Neural cell (in vitro differentiated cells): ENCODE data around the gene ASCC3. TPM values are rescaled to one million over a fixed set of nuclear protein-coding genes. Genes with fewer than 3 reads are reported as not detected.

ENCODE experiments used
- H2AFZ ChIP-seq: fragments of 200-600, 300-800 bp; sonication (generic), shearing (Covaris generic); 2 replicates; pipeline ENCODE4 v1.6.0; 2014; ENCODE audit warnings: low read depth, mild to moderate bottlenecking, antibody characterized with exemption, low read length, moderate library complexity
- H3F3A ChIP-seq: fragments of 200-600 bp; shearing (Covaris generic); 2 replicates; pipeline ENCODE4 v1.6.1; 2016; ENCODE audit warnings: mild to moderate bottlenecking, moderate library complexity, mixed read lengths, antibody characterized with exemption, low read length; ENCODE audit not compliant: insufficient read depth, poor library complexity, severe bottlenecking
- H3K27ac ChIP-seq: fragments of 200-600, 300-800 bp; sonication (generic), shearing (Covaris generic); 2 replicates; pipeline ENCODE4 v1.5.1; 2014; ENCODE audit warnings: mild to moderate bottlenecking, low read length, moderate library complexity
- H3K27me3 ChIP-seq: fragments of 300-800, 200-600 bp; sonication (generic), shearing (Covaris generic); 2 replicates; pipeline ENCODE4 v1.6.0; 2014; ENCODE audit warnings: mild to moderate bottlenecking, low read depth, low read length, moderate library complexity; ENCODE audit not compliant: insufficient read depth
- H3K36me3 ChIP-seq: fragments of 300-800, 200-600 bp; sonication (generic), shearing (Covaris generic); 2 replicates; pipeline ENCODE4 v1.5.1; 2014; ENCODE audit warnings: mild to moderate bottlenecking, antibody characterized with exemption, low read length, moderate library complexity; ENCODE audit not compliant: insufficient read depth
- H3K4me2 ChIP-seq: fragments of 300-800, 200-600 bp; sonication (generic), shearing (Covaris generic); 2 replicates; pipeline ENCODE4 v1.6.0; 2014; ENCODE audit warnings: mild to moderate bottlenecking, low read length
- H3K4me3 ChIP-seq: fragments of 300-800, 200-600 bp; sonication (generic), shearing (Covaris generic); 2 replicates; pipeline ENCODE4 v1.5.1; 2014; ENCODE audit warnings: mild to moderate bottlenecking, low read length, moderate library complexity
- H3K79me2 ChIP-seq: fragments of 200-600 bp; shearing (Covaris generic); replicated peaks from 2 replicates; pipeline ENCODE4 v1.6.0; 2014; ENCODE audit warnings: mild to moderate bottlenecking, low read length, moderate library complexity; ENCODE audit not compliant: insufficient read depth
- H3K9ac ChIP-seq: fragments of 300-800, 200-600 bp; sonication (generic), shearing (Covaris generic); 2 replicates; pipeline ENCODE4 v1.6.1; 2016; ENCODE audit warnings: mild to moderate bottlenecking, low read length, mixed read lengths
- H3K9me2 ChIP-seq: fragments of 200-600 bp; shearing (Covaris generic); 2 replicates; pipeline ENCODE4 v1.6.1; 2016; ENCODE audit warnings: mild to moderate bottlenecking, low read length, mixed read lengths; ENCODE audit not compliant: insufficient read depth
- H3K9me3 ChIP-seq: fragments of 200-600, 300-800 bp; sonication (generic), shearing (Covaris generic); 2 replicates; pipeline ENCODE4 v1.6.1; 2016; ENCODE audit warnings: mild to moderate bottlenecking, mixed run types, low read length, moderate library complexity, mixed read lengths
- H4K20me1 ChIP-seq: fragments of 200-600 bp; shearing (Covaris generic); 2 replicates; pipeline ENCODE4 v1.6.1; 2016; ENCODE audit warnings: mild to moderate bottlenecking, mixed run types; ENCODE audit not compliant: insufficient read depth
- CTCF ChIP-seq: fragments of 450-650 bp; IDR thresholded peaks from 2 replicates; pipeline ENCODE4 v1.5.1; 2014; ENCODE audit warnings: antibody characterized with exemption, mild to moderate bottlenecking, moderate library complexity; ENCODE audit not compliant: poor library complexity, severe bottlenecking
- EP300 ChIP-seq: fragments of 450-650 bp; conservative IDR thresholded peaks from 2 replicates; pipeline ENCODE4 v1.6.1; 2014; ENCODE audit warnings: antibody characterized with exemption, mild to moderate bottlenecking, moderate library complexity; ENCODE audit not compliant: poor library complexity, severe bottlenecking
- EZH2 ChIP-seq: fragments of 200-600, 300-800 bp; shearing (Covaris generic), sonication (generic); IDR thresholded peaks from 2 replicates; pipeline ENCODE4 v1.6.1; 2014; ENCODE audit warnings: antibody characterized with exemption, low read length, borderline replicate concordance, mild to moderate bottlenecking; ENCODE audit not compliant: insufficient read depth, poor library complexity, severe bottlenecking
- MXI1 ChIP-seq: fragments of 450-650 bp; conservative IDR thresholded peaks from 2 replicates; pipeline ENCODE4 v1.6.1; 2014; ENCODE audit warnings: antibody characterized with exemption, mild to moderate bottlenecking; ENCODE audit not compliant: poor library complexity, severe bottlenecking
- POLR2AphosphoS5 ChIP-seq: IDR thresholded peaks from 2 replicates; pipeline ENCODE4 v1.6.1; 2012
- RAD21 ChIP-seq: fragments of 450-650 bp; conservative IDR thresholded peaks from 2 replicates; pipeline ENCODE4 v1.6.1; 2014; ENCODE audit warnings: antibody characterized with exemption, mild to moderate bottlenecking, moderate library complexity
- REST ChIP-seq: IDR thresholded peaks from 2 replicates; pipeline ENCODE4 v1.6.1; 2012; ENCODE audit warnings: borderline replicate concordance
- SMC3 ChIP-seq: fragments of 450-650 bp; conservative IDR thresholded peaks from 2 replicates; pipeline ENCODE4 v1.6.1; 2014; ENCODE audit warnings: antibody characterized with exemption, mild to moderate bottlenecking, moderate library complexity; ENCODE audit not compliant: poor library complexity
- TAF1 ChIP-seq: IDR thresholded peaks from 2 replicates; pipeline ENCODE4 v1.6.1; 2012; ENCODE audit warnings: low read depth
- polyA plus RNA-seq: library from polyadenylated mRNA; depleted of rRNA; stranded (reverse); fragments of >200 nt; gene quantifications from 2 replicates; pipeline ENCODE4 v1.2.3, GENCODE V29; 2014

Gene ASCC3
- polyA plus RNA-seq, 1 donor from 2014 or later, result 14.9 TPM

GRCh38 chr6:100730001-100730980, 150.8 kb downstream of the ASCC3 start:
- Histone ChIP-seq H3F3A (no peaks in the 10 kb centered on the region), H3K27ac (no peak overlapping the region), H3K4me3 (no peak overlapping the region), H3K4me2 (no peak overlapping the region), H3K9me3 (no peaks in the 10 kb centered on the region), H2AFZ (no peak overlapping the region), H3K79me2 (no peaks in the 10 kb centered on the region), H3K27me3 (no peaks in the 10 kb centered on the region), H3K36me3 (no peaks in the 10 kb centered on the region), H4K20me1 (no peaks in the 10 kb centered on the region), H3K9ac (no peak overlapping the region), H3K9me2 (no peaks in the 10 kb centered on the region)
- TF ChIP-seq EP300 (peak; percentile 92), RAD21 (no peak), POLR2AphosphoS5 (peak; percentile 87)

- H3K36me3 ChIP-seq, result no peaks in the 10 kb centered on the region
- TF ChIP-seq EP300 (peak; percentile 28), MXI1 (no peak), SMC3 (no peak), REST (no peak), TAF1 (no peak), CTCF (no peak), POLR2AphosphoS5 (no peak), EZH2 (no peak)
- H3K9ac ChIP-seq, result no peak overlapping the region
- H3K9me2 ChIP-seq, result no peaks in the 10 kb centered on the region
- no peak overlapping the region for H3K27ac ChIP-seq
- no peaks in the 10 kb centered on the region for H4K20me1 ChIP-seq
- H3K4me2 ChIP-seq, result no peak overlapping the region
- no peaks in the 10 kb centered on the region for H3K79me2 ChIP-seq
- H3K4me3 ChIP-seq, result no peak overlapping the region
- H3K27me3 ChIP-seq, result no peaks in the 10 kb centered on the region
- no peak overlapping the region for H2AFZ ChIP-seq
- no peaks in the 10 kb centered on the region for H3F3A ChIP-seq
- no peaks in the 10 kb centered on the region for H3K9me3 ChIP-seq
Observed at GRCh38 chr6:100726666-100727065, 154.5 kb downstream of the ASCC3 start.
